ENCODE results near the gene ZMIZ1.

GRCh38 chr10:79318369-79318768 is 249.6 kb downstream of the ZMIZ1 start:
- TF ChIP-seq CTCF (IDR thresholded peaks at IDR 0.05) (no peak), TCF7L2 (IDR thresholded peaks at IDR 0.05; ENCODE audit: low read depth, low read length) (no peak), REST (IDR thresholded peaks at IDR 0.05; ENCODE audit: insufficient read depth in 1 of 2, low read depth in 2 of 2, low read length in 1 of 2) (no peak), POLR2AphosphoS5 (IDR thresholded peaks at IDR 0.05; ENCODE audit: low read depth, low read length) (no peak)
